ENCODE results near the gene LRP1B.

The LRP1B gene

GRCh38 chr2:141994066-141994465 lies 136.8 kb downstream of the LRP1B start:
- no peak overlapping the region for H3K4me3 ChIP-seq (ENCODE audit: low read length)
- TF ChIP-seq ZNF274 (IDR thresholded peaks at IDR 0.05; ENCODE audit: low read depth, low read length) = no peak

GRCh38 chr2:141992695-141993094 lies 138.1 kb downstream of the LRP1B start:
- TF ChIP-seq ZNF274 (IDR thresholded peaks at IDR 0.05; ENCODE audit: low read depth, low read length) = no peak

DNA sequence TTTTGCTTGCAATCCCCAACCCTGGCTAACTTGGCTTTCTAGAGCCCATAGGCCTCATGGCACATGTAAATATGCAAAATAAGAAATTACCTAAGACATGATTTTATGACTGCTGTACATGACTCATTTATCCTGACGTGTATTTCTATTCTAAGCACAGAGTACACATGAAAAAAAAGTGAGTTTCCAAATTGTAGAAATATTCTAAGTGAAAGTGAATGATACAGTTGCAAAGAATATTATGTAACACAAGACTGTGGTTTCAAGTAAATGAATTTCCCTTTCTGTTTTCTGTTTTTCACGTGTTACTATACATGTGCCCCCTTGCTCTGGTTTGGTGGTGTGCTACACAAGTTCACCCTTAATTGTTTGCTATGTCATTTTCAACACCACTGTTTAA lies 162.4 kb downstream of the LRP1B start:
- H3K4me3 ChIP-seq (ENCODE audit: low read length) = no peak overlapping the region
- TF ChIP-seq ZNF274 (IDR thresholded peaks at IDR 0.05; ENCODE audit: low read depth, low read length) = no peak

More at GRCh38 chr2:141992695-141993094, 138.1 kb downstream of the LRP1B start:
- no peak overlapping the region for H3K4me3 ChIP-seq (ENCODE audit: low read length)

DNA sequence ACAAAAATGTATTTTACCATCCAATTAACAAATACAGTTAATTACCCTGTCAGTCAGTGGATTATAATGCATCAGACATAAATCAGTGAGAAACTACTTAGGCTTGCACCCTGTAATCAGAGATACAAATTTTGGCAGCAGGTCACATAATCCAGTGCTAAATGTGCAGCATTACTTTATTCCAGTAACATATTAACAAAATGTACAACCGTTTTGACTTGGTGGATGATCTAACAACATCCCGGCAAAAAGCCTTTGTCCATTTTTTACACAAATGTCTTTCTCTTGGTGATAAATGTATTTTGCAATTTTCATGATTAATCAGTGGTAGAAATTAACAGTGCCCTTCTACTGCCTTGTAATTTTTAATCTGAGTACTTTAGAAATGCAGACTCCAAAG lies 162.8 kb downstream of the LRP1B start:
- TF ChIP-seq ZNF274 (IDR thresholded peaks at IDR 0.05; ENCODE audit: low read depth, low read length) = no peak
- H3K4me3 ChIP-seq (ENCODE audit: low read length) = no peak overlapping the region

- H3K4me3 ChIP-seq (ENCODE audit: low read length) = no peak overlapping the region
- no peak for TF ChIP-seq ZNF274 (IDR thresholded peaks at IDR 0.05; ENCODE audit: low read depth, low read length)
These were observed 163.3 kb downstream of the LRP1B start for GRCh38 chr2:141967503-141967902.

GRCh38 chr2:141959941-141960340 lies 170.9 kb downstream of the LRP1B start:
- no peak for TF ChIP-seq ZNF274 (IDR thresholded peaks at IDR 0.05; ENCODE audit: low read depth, low read length)
- H3K4me3 ChIP-seq (ENCODE audit: low read length) = no peak overlapping the region

DNA sequence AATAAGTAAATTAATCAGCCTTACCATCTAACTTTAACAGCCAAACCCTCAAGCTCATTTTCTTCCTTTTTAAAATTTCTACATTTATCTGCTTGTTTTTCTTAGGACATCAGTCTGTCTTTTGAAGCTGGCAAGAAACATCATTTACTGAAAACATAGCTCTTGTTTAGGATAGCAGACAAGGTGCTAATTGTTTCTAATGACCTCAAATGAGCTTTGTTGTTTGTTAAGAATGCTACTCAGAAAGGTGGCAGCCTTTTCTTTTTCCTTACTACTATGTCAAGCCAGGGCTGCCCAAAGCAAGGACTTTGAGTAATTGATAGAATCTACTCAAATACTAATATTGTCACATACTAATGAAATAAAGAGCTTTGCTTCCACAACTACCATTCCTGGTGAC lies 171.8 kb downstream of the LRP1B start:
- H3K4me3 ChIP-seq (ENCODE audit: low read length) = no peak overlapping the region
- no peak for TF ChIP-seq ZNF274 (IDR thresholded peaks at IDR 0.05; ENCODE audit: low read depth, low read length)

GRCh38 chr2:141957827-141958450 lies 172.9 kb downstream of the LRP1B start:
- no peak for TF ChIP-seq ZNF274 (IDR thresholded peaks at IDR 0.05; ENCODE audit: low read depth, low read length)
- no peak overlapping the region for H3K4me3 ChIP-seq (ENCODE audit: low read length)

DNA sequence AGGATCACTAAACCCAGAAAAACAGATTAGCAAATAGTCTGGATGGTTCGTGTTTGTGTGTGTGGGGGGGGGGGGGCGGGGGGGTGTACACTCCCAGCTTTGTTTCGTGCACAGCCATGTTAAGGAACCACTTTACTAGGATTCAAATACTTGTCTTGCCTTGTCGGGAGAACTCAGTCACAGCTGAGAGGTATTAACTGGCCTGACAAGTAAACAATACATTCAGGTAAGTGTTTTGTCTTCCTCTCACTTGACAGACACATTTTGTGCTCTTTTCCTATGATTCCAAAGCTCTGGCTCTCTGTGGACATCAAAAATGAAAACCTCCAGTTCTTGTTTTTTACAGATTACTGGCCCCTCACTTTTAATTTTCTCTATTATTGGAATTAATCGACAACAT lies 173.5 kb downstream of the LRP1B start:
- no peak for TF ChIP-seq ZNF274 (IDR thresholded peaks at IDR 0.05; ENCODE audit: low read depth, low read length)
- no peak overlapping the region for H3K4me3 ChIP-seq (ENCODE audit: low read length)

DNA sequence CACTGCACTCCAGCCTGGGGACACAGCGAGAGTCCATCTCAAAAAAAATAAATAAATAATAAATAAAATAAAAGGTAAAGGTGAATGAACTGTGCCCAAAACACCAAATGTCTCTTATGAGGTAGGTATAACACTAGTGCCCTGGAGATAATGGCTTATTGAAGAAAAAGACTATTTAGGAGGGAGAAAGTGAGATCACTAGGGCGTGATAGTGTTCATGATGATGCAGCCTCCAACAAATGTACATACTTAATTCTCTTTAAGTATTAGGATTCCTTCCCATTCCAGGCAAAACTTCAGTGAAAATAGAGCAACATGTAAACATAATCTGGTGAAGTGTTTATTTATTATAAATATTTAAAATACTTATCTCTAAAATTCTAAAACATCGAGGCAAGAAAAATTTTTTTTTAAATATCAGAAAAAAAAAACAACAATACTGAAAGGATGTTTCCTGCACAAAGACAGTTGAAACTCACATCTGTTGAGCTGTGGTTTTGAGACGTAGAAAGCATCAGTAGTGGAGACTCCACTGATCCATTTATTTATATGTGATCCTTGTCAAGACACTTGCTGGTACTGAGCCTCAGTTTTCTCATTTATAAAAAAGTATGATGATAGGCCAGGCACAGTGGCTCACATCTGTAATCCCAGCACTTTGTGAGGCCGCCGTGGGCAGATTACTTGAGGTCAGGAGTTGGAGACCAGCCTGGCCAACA lies 183.3 kb downstream of the LRP1B start:
- no peak overlapping the region for H3K4me3 ChIP-seq (ENCODE audit: low read length)
- TF ChIP-seq ZNF274 (IDR thresholded peaks at IDR 0.05; ENCODE audit: low read depth, low read length) = no peak

GRCh38 chr2:141946016-141946415 lies 184.8 kb downstream of the LRP1B start:
- no peak for TF ChIP-seq ZNF274 (IDR thresholded peaks at IDR 0.05; ENCODE audit: low read depth, low read length)
- H3K4me3 ChIP-seq (ENCODE audit: low read length) = no peak overlapping the region

DNA sequence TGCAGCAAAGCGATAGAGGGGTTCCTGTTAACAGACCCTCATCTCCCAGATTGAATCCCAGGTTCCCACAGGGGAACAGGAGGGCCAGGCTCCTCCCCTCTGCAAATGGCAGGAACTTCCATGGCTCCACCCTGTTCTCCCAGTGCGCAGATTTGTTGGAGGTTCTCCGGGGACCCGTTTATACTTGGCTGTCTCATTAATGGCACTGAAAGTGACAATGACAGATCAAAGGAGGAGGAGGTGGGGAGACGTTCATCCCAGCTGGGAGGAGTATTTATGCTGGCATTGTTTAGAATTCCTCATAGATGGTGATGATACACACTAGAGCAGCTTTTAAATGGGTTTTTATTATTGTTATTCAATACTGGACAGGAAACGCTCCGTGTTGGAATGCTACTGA lies 186.9 kb downstream of the LRP1B start:
- TF ChIP-seq ZNF274 (IDR thresholded peaks at IDR 0.05; ENCODE audit: low read depth, low read length) = no peak
- H3K4me3 ChIP-seq (ENCODE audit: low read length) = no peak overlapping the region

GRCh38 chr2:141942006-141942789 lies 188.6 kb downstream of the LRP1B start:
- no peak for TF ChIP-seq ZNF274 (IDR thresholded peaks at IDR 0.05; ENCODE audit: low read depth, low read length)
- H3K4me3 ChIP-seq (ENCODE audit: low read length) = no peak overlapping the region

DNA sequence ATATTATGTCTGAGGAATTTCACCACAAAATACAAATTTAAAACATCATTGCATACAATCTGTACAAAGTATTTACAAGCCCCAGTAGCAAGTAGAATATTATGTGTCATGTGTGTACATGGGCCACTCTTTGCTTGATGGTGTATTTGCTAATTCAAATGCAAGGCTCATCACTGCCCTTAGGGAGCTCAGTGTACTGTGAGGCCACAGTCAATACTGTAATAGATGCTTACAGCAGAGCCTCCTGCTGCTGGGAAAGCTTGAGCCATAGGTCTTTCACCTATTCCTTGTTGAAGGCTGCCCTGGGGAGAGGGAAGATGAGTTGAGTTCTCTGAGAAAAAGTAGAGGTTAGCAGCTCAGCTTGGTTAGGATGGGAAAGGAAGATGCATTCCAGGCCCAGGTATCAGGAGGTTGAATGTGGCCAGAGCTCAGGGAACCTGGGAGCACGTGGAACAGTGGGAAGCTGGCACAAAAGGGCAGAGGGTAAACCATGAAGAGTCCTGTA lies 189.6 kb downstream of the LRP1B start:
- no peak for TF ChIP-seq ZNF274 (IDR thresholded peaks at IDR 0.05; ENCODE audit: low read depth, low read length)
- no peak overlapping the region for H3K4me3 ChIP-seq (ENCODE audit: low read length)

DNA sequence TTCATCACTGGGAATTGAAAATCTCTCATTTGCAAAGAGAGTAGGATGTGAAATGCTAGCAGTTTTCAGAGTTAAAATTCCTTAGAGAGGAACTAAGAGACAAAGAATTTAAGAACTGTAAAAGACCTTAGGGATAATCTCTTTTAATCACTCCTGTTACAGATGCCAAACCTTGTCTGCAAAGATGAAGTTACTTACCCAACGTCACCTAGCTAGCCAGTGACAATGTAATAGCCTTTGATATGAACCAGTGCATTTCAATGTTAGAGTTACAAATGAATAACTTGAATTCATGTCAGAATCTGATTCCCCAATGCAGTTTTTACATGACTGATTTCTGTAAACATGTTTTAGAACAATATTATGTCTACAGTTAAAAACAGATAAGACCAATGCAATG lies 190.1 kb downstream of the LRP1B start:
- TF ChIP-seq ZNF274 (IDR thresholded peaks at IDR 0.05; ENCODE audit: low read depth, low read length) = no peak

More for the DNA sequence above, 190.1 kb downstream of the LRP1B start:
- H3K4me3 ChIP-seq (ENCODE audit: low read length) = no peak overlapping the region

All from GM08714 (cell line).